Endometrial microvascular endothelial cells (primary cell): ENCODE results near the gene TATDN2. TPM values are rescaled to one million over a fixed set of nuclear protein-coding genes. Genes with fewer than 3 reads are reported as not detected.
"Not testable (repeated sequence)": the region's sequence is repeated elsewhere in the genome, so short reads cannot be mapped to it uniquely, and the experiment has no call there.

Source experiments
- in situ Hi-C: cut with HindIII; loops from 2 replicates; pipeline ENCODE4 v1.10.0; 2017; ENCODE audit warnings: low sequenced_read_pairs, low pct_unique_long_range_greater_than_20kb; ENCODE audit errors: inconsistent ontology term
- total RNA-seq: library from RNA; depleted of rRNA; stranded (reverse); fragments of >200 nt; gene quantifications from one replicate; pipeline ENCODE4 v1.2.3, GENCODE V29; 2015; ENCODE audit errors: inconsistent ontology term

Gene TATDN2
- total RNA-seq, 1 donor from 2014 or later: 20.3 TPM

DNA sequence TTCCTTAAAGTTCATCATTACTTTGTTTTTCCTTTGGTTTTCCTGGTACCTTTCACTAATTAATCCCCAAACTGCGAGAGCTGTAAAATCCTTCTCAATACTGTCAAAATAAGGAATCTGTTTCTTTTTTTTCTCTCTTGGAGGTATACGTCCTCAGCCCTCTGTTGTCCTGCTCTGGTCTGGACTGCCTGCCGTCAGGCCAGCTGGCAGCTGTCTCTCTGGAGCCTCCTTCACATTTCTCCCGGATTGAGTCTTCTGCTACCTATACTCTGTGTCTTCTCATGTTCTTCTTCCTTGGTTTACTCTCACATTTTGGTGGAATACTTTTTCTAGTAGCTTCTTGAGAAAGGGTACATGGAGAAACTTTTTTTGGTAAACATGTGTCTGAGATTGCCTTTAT, 13.8 kb downstream of the TATDN2 start:
- in situ Hi-C loops: no loop called here

DNA sequence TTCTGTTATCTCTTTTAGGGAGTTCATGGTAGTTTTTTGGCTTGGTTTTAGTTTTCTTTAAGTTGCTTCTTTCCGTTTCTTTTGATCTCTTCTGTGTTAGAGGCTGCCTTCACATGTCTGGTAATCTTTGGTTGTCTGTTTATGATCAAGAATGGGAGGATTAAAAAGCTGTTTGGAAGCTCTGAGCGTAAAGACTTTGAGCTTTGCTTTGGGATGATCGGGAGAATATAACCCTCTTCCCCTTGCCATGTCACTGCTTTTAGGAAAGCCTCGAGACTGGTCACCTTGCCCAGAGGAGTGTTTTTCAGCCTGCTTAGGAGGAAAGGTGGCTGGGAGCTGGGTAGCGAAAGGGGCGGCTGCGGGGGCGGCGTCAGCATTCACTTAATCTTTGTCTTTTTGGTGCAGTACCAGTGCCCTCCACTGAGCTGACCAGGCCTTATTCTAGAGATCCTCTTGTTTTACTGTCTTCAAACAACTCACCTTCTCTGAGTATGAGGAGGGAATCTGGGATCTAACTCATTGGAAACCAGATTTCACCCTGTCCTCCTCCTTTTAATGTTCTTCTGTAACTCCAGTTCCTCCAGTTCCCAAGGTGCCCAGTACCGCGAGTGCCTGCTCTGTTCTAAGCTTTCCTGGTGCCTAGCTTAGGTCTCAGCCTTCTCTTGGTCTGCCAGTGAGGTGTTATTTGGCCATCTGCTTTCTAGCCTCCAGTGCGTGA, 15.5 kb downstream of the TATDN2 start:
- in situ Hi-C loops: no loop called here

DNA sequence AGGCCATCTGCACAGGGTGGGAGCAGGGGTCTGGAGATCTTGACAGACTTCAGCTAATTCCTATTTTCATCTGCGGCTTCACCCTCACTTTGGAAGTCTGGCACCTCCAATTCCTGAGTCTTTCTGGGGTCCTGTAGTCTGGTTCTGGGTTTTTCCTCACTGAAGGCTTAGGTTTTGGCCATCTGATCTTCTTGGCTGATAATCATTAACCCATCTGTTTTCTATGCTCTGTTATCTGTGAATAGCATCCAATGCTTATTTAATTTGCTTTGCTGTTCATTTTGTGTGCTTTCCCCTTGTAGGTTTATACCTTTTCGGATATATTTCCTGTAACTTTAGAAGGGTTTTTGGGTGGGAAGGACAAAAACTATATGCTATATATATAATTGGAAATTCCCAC, 17.6 kb downstream of the TATDN2 start:
- in situ Hi-C loops: no loop called here

DNA sequence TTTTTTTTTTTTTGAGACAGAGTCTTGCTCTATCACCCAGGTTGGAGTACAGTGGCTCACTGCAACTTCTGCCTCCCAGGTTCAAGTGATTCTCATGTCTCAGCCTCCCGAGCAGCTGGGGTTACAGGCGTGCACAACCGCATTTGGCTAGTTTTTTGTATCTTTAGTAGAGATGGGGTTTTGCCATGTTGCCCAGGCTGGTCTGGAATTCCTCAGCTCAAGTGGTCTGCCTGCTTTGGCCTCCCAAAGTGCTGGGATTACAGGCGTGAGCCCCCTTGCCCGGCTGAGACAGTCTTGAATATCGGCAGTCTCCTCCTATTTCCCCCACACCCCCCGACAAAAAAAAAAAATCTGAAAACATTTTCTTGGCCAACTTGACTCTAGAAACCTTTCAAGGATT, 18.7 kb downstream of the TATDN2 start:
- in situ Hi-C loops: not testable (repeated sequence)

DNA sequence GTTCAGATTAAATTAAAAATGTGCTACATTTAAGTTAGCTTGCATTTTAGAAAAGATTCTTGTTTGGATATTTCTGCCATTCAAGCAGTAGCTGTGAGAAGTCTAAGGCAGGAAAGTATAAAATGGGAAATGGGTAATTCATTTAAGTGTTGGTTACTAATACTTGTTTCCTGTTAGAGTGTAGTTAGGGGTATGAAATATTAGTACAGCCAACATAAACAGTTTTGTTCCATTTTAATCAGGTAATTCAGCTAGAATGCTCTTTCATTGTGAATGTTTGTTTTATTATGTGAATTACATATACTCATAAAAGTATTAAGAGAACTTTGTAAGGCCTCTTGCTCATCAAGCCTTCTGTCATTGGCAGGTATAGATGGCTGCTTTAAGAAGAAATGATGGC, 19.9 kb downstream of the TATDN2 start:
- in situ Hi-C loops: no loop called here

DNA sequence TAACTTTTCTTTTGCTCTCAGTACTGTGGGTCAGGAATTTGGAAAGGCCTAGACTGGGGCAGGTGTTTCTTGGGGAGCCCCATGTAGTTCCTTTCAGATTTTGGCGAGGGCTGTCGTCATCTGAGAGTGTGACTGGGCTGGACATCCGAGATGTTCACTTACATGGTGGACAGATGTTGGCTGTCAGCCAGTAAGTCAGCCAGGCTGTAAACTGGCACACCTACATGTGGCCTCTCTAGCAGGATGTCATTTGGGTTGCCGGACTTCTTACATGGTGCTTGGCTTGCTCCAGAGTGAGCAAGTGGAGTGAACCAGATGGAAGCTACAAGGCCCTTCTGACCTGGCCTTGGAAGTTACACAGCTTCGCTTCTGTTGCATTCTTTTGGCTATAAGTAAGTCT, 20.7 kb downstream of the TATDN2 start:
- in situ Hi-C loops: no loop called here

DNA sequence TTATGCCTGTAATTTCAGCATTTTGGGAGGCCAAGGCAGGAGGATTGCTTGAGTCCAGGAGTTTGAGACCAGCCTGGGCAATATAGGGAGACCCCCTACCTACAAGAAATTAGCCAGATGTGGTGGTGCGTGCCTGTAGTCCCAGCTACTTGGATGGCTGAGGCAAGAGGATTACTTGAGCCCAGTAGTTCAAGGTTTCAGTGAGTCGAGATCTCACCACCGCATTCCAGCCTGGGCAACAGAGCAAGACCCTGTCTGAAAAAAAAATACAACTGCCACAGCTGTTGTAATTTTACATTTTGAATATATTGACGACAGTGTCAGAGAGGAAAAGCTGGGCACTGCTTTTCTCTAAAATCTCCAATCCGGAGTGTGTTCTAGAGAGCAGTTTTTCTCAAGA, 21.2 kb downstream of the TATDN2 start:
- in situ Hi-C loops: no loop called here

DNA sequence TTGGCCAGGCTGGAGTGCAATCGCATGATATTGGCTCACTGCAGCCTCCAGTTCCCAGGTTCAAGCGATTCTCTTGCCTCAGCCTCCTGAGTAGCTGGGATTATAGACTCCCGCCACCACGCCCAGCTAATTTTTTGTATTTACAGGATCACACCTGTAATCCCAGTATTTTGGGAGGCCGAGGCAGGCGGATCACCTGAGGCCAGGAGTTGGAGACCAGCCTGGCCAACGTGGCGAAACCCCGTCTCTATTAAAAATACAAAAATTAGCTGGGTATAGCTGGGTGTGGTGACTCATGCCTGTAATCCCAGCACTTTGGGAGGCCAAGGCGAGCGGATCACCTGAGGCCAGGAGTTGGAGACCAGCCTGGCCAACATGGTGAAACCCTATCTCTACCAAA, 24.2 kb downstream of the TATDN2 start:
- in situ Hi-C loops: not testable (repeated sequence)

DNA sequence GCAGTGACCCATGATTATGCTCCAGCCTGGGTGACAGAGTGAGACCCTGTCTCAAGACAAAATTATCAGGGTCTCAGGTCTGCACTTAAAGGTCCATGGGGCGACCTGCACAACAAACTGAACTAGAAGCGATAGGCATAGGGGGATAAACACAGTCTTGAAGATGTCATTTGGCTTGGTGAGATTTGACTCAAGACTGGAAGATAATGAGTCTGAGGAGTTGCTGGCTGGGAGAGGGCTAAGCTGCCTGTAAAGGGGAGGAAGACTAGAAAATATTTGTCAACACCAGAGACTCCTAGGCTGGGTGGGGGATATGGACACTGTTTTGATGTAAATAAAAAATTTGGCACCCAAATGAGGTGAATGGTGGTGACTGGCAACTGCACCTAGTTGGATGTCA, 24.7 kb downstream of the TATDN2 start:
- in situ Hi-C loops: no loop called here

DNA sequence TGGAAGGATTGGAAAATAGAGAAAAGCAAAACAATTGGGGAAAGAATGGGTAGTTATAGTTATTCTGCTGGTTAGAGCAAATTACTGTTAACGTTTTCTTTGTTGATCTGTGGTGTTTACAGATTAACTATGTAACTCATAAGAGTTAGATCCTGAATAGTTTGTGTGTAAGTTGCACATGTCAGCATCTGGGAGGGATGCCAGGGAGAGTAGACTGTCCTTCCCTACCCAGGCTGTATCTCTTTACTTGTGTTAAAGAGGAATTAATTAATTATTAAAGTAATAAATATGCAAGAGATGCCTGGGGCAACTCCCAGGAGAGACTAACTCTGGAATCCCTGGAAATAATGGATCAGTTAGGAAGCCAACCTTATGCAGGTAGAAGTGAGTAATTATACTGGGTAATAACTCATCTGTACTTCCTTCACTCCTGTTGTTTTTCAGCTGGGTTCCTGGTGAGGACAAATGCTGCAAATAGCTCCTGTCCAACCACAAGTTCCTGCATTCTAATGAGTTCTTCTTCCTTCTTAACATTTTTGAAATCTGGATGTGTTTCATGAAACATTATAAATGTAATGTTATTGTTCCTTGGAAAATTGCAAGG, 25.5 kb downstream of the TATDN2 start:
- in situ Hi-C loops: no loop called here

DNA sequence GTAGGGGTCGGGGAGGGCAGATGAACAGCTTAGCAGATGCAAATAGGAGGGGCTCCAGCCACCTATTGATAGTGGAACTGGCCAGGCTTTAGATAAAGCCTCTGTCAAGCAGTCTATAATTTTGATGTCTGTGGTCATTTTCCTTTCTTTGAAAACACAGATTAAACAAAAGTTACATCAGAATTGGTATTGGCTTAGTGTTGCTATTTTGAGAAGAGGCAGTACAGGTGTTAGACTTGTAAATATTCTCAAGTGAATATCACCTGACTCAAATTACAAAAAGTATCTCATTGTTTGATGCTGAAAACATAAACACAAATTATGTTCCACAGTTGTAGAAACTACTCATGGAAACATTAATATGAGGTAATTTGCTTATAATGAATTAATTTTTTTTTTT, 26.3 kb downstream of the TATDN2 start:
- in situ Hi-C loops: no loop called here

DNA sequence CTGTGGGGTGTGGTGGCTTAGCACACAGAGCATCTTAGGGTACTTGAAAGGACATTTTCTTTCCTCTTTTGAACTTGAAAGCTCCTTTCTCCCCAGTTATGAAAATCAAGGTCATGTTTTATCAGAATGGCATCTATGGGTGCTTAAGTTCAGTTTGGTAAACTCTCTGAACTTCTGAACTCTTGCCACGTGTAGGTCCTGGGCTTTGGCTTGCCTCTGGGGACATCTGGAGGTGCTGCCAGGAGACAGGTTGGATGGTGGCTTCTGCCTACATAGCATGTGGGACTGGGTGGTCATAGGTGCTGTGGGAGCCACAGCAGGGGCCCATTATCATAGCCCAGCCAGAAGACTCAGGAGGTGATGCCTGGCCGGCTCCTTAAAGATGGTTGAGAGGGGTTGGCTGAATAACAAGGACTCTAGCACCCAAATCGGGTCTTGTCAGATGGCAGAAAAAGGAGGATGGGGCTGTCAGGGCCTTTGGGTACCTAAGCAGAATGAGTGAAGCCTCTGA, 28.9 kb downstream of the TATDN2 start:
- in situ Hi-C loops: no loop called here

DNA sequence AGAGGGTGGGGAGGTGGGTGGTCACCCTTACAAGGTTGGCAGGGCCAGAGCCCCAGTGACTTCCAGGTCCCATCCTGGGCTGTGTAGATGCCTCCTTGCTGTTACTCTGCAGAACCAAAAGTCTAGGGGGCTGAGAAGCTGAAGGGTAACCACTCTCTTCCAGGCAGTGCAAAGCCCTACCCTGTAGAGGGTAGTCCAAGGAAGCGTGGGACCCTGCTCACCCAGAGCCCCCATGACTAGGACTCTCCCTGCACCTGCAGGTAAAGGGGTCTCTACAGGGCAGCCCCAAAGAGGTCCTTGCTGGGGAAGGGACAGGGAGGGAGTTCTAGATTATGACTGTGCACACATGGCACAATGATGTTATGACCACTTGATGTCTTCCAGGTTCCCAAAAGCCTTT, 30.2 kb downstream of the TATDN2 start:
- in situ Hi-C loops: no loop called here

DNA sequence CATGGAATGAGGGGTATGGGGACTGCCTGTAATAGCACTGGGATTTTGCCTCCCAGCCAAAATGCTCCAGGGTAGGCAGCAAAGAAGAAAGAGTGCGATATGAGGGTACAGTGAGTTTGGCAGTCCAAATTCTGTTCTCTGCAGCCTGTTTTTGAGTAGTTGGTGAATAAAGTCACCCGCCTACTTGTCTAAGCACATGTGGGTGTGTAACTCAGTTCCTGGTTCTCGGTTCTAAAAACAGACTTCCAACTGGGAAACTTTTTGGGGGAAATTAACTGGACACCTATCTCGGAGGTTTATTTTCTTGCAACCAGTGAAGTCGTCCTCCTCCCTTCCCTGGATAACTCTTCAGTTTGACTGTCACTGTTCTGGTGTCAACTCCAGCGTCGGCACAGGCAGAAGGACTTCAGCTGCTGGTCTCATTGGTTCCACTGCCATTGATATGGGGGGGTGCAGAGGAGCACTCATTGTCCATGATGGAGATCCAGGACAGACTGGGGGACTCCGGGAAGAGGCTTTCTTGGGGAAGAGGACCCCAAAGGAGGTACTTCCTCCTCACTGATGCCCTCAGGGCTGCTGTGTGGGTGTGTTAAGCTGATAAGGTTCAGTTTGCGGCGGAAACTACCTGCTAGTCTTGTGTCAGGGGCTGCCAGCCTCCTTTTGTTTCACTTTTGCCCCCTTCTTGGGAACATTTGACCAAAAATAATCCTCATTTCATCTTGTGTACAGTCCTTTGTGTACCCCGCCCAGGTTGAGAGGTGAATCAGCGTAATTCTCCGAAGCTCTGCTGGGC, 31.3 kb downstream of the TATDN2 start:
- in situ Hi-C loops: no loop called here

DNA sequence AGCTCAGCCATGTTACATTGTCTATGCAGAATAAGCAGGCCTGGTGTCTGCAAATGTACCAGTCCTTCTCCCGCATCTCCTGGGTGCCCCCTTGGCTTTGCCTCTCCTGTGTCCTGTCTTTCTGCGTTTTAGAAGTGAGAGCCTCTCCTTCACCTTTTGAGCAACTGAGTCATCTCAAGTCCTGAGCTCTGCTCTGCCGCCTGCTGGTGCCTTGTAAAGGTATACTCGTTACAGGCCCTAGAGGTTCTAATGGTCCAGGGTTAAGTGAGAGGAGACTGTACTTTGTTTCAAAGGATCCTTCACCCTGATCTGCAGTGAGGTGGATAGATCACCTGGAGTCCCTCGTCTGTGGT, 31.9 kb downstream of the TATDN2 start:
- in situ Hi-C loops: no loop called here

DNA sequence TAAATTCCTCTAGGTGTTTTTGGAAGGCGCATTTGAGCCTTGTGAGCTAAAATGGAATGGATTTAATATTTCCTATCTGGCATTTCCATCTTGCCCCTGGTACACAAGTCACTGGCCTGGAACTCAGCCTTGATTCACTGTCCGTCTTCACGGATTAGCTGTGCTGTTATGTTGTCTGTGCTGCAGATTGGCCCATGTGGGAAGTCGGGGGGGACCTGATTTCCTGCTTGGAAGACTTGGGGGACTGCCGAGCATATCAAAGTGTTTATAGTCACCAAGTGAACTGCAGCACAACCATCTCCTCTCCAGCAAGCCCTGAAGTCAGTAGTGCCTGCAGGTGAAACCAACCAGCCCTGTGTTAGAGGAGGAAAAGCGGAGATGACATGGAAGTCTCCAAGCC, 32.3 kb downstream of the TATDN2 start:
- in situ Hi-C loops: no loop called here

DNA sequence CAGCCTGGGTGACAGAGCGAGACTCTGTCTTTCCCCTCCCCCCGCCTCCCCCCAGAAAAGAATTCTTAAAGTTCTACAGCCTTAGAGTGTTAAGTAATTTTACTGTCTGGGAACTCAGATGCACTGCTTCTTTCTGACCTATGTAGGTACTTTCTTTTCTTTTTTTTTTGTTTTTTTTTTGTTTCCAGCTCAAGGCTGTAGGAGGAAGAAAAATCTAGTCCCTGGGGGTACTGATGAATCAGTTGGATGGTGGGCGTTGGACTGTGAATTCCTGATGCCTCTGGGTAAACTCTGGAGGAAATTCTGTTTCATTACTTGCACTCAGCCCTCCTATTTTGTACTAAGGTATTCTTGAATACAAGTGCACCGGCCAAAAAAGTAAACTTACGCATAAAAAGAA, 33.7 kb downstream of the TATDN2 start:
- in situ Hi-C loops: no loop called here

DNA sequence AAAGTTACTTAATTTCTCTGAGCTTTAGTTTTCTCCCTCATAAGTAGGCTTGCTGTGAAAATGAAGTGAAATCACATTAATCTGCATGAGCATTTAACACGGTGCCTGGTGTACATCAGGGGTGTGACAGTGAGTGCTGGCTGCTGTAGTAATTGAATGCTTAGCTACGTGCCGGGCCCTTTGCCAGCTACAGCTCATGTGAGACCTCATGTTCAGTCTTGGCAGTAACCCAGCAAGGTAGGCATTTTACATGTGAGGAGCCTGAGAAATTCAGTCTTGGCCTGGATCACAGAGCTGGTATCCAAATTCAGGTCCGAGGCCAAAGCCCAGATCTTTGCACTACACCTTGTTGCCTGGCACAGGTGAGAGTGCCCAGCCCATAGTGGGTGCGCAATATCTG, 35.4 kb downstream of the TATDN2 start:
- in situ Hi-C loops: no loop called here

DNA sequence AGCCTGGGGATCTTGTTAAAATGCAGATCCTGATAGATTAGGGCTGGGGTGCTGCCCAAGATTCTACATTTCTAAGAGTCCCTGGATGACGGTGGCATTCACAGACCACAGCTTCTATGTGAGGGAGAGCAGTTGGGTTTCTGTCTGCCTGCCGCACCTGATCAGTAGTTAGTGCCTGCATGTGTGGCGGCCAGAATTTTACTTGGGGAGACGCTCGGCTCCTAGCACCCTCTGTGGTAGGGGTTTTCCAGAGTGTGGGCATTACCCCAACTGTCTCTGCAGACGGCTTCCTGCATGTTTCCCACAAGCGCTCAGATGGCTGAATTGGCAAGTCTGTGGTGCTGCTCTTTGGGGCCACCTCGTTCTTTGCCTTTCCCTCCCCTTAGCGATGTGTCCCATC, 36.2 kb downstream of the TATDN2 start:
- in situ Hi-C loops: no loop called here
